HAP-1 (cell line): ENCODE measurements around the gene IQSEC2.

Experiments
- DNase-seq, 2 experiments: peaks; one replicate each; pipeline ENCODE4 v3.0.0-alpha.2; 2016 to 2020; ENCODE audit warnings: low spot score in 2 of 2
- H3K27me3 ChIP-seq: fragments of 250-450 bp; sonication (Bioruptor Pico); 2 replicates; pipeline ENCODE4 v1.5.1; 2020; ENCODE audit warnings: low read depth, mild to moderate bottlenecking, moderate library complexity
- H3K36me3 ChIP-seq: fragments of 250-450 bp; sonication (Bioruptor Pico); replicated peaks from 2 replicates; pipeline ENCODE4 v1.5.1; 2020; ENCODE audit warnings: mild to moderate bottlenecking
- H3K4me1 ChIP-seq: fragments of 250-450 bp; sonication (Bioruptor Pico); 2 replicates; pipeline ENCODE4 v1.5.1; 2020; ENCODE audit warnings: mild to moderate bottlenecking
- H3K4me3 ChIP-seq: fragments of 250-450 bp; sonication (Bioruptor Pico); 2 replicates; pipeline ENCODE4 v1.5.1; 2020; ENCODE audit warnings: mild to moderate bottlenecking, moderate library complexity
- H3K9me3 ChIP-seq: fragments of 250-450 bp; sonication (Bioruptor Pico); 2 replicates; pipeline ENCODE4 v1.5.1; 2020; ENCODE audit warnings: mild to moderate bottlenecking, moderate library complexity
- in situ Hi-C: fragments of 300-500 bp; cut with MboI; formaldehyde crosslinking; loops from 3 replicates; pipeline ENCODE4 v1.14.3; 2020; ENCODE audit warnings: low sequenced_read_pairs, inconsistent platforms, mixed read lengths

The IQSEC2 gene

DNA sequence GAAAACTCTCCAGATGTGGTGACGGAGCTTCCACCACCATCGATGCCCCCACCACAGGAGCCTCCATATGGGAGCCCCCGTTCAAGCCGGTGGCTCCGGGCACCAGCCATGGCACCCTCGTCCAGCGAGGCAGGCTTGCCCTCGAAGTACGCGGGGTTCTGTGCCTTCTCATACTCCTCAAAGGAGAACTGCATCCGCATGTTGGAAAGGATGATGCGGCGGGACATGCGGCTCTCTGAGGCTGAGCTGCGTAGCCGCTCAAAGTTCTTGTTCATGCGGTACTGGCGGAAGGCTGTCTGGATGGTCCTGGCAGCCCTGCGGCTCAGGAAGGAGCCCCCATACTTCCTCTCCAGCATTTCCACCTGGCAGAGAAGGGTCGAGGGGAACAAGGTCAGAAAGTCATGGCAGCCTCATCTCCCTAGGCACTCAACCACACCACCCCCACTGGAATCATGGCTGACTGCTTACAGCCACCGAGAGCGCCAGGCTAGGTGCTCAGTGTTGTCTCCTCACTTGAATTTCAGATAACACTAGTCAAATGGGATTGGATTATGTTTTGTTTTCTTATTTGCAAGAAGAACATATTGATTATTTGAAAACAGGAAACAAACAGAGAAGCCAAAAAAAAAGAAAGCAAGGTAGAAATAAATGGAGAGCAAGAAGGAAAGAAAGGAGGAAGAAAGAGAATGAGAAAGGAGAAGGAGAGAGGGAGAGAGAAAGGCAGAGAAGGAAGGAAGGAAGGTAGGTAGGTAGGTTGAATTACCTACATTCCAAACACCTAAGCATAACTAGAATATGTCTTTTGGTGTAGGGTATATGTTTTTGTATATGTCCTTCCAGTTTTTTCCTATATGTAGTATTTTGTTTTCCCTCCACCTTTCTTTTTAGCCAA lies 26.6 kb downstream of the IQSEC2 start:
- in situ Hi-C loops = no loop called here
- Histone ChIP-seq H3K4me3 (no peak overlapping the region), H3K27me3 (no peaks in the 10 kb centered on the region), H3K4me1 (no peaks in the 10 kb centered on the region), H3K36me3 (no peaks in the 10 kb centered on the region), H3K9me3 (no peaks in the 10 kb centered on the region)
- DNase-seq = no peak

GRCh38 chrX:53253293-53254020 lies 27.9 kb downstream of the IQSEC2 start:
- in situ Hi-C loops = no loop called here
- no peaks in the 10 kb centered on the region for H3K36me3 ChIP-seq
- no peak for DNase-seq
- no peaks in the 10 kb centered on the region for H3K9me3 ChIP-seq
- no peaks in the 10 kb centered on the region for H3K27me3 ChIP-seq
- H3K4me1 ChIP-seq = no peaks in the 10 kb centered on the region
- no peak overlapping the region for H3K4me3 ChIP-seq

GRCh38 chrX:53251307-53251706 lies 30.1 kb downstream of the IQSEC2 start:
- Histone ChIP-seq H3K27me3 (no peaks in the 10 kb centered on the region), H3K36me3 (no peaks in the 10 kb centered on the region), H3K4me1 (no peaks in the 10 kb centered on the region), H3K4me3 (no peak overlapping the region), H3K9me3 (no peaks in the 10 kb centered on the region)
- no peak for DNase-seq
- in situ Hi-C loops = no loop called here

GRCh38 chrX:53250556-53250955 lies 30.8 kb downstream of the IQSEC2 start:
- Histone ChIP-seq H3K4me1 (no peaks in the 10 kb centered on the region), H3K27me3 (no peaks in the 10 kb centered on the region), H3K9me3 (no peaks in the 10 kb centered on the region), H3K4me3 (no peak overlapping the region), H3K36me3 (no peaks in the 10 kb centered on the region)
- in situ Hi-C loops = no loop called here
- no peak for DNase-seq

GRCh38 chrX:53249408-53250042 lies 31.9 kb downstream of the IQSEC2 start:
- Histone ChIP-seq H3K4me1 (no peaks in the 10 kb centered on the region), H3K4me3 (no peak overlapping the region), H3K9me3 (no peaks in the 10 kb centered on the region), H3K36me3 (no peaks in the 10 kb centered on the region), H3K27me3 (no peaks in the 10 kb centered on the region)
- in situ Hi-C loops = no loop called here
- no peak for DNase-seq

DNA sequence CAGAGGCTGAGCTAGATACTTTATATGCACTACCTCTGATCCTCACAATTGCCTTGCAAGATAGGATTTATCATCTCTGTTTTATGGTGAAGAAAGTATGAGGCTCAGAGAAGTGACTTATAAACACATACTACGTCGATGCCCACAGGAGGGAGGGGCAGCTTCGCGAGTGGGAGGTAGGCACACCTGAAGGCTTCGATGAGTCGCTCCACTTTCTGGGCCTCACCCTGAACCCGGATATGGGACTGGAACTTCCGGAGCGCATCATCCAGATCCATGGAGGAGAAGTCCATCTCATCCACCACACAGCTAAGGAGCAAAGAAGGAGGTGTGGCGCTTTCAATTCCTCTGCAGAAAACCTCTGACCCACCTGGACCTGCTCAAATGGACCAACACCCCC lies 33.5 kb downstream of the IQSEC2 start:
- Histone ChIP-seq H3K4me1 (no peaks in the 10 kb centered on the region), H3K9me3 (no peaks in the 10 kb centered on the region), H3K36me3 (no peaks in the 10 kb centered on the region), H3K4me3 (no peak overlapping the region), H3K27me3 (no peaks in the 10 kb centered on the region)
- in situ Hi-C loops = no loop called here
- DNase-seq = no peak

DNA sequence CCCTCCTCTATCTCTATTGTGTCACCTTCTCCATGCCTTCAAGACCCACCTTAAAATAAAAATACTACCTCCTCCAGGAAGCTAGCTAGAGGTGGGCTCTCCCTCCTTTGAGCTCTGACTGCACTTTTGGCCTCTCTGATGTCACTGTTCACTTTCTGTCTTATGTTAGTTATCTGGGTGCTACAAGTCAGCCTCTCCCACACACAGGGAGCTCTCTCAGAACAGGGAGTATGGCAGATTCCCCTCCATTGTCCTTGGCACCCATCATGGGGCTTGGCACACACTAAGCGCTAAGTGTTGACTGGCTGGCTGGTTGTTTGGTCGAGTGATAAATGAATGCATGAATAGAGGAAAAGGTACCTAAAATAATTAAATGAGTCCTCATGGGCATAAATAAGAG lies 35.2 kb downstream of the IQSEC2 start:
- Histone ChIP-seq H3K4me3 (no peak overlapping the region), H3K36me3 (no peaks in the 10 kb centered on the region), H3K27me3 (no peaks in the 10 kb centered on the region), H3K4me1 (no peaks in the 10 kb centered on the region), H3K9me3 (no peaks in the 10 kb centered on the region)
- in situ Hi-C loops = no loop called here
- no peak for DNase-seq

DNA sequence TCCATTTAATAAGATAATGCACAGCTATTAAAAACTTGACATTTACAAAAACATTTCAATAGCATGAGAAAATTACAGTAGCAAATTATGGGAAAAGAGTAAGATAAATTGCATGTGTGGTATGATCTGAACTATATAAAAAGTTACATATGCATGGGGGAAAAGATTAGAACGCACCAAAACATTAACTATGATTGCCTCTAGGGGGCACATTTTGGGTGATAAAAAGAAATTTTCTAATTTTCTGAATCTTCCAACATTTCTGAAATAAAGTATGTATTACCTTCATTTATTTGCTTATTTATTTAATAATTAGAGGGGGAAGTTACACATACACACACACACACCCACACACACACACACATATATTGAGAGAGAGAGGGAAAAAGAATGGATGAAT lies 36.8 kb downstream of the IQSEC2 start:
- no peak overlapping the region for H3K4me3 ChIP-seq
- H3K27me3 ChIP-seq = no peaks in the 10 kb centered on the region
- no peaks in the 10 kb centered on the region for H3K36me3 ChIP-seq
- no peaks in the 10 kb centered on the region for H3K9me3 ChIP-seq
- no peaks in the 10 kb centered on the region for H3K4me1 ChIP-seq
- in situ Hi-C loops = no loop called here
- no peak for DNase-seq

DNA sequence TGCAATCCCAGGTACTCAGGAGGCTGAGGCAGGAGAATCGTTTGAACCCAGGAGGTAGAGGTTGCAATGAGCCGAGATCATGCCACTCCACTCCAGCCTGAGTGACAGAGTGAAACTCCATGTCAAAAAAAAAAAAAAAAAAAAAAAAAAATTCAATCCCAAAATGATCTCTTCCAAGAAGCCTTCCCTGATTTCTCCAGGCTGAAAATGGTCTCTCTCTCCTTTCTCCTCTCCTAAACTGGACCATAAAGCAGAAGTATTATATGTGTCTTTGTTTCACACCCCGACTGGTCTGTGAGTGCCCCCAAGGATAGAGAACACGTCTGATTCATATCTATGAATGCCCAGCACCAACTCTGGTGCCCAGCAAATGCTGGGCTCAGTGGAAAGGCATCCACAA lies 39.1 kb downstream of the IQSEC2 start:
- Histone ChIP-seq H3K4me1 (no peaks in the 10 kb centered on the region), H3K4me3 (no peak overlapping the region), H3K27me3 (no peaks in the 10 kb centered on the region), H3K36me3 (no peaks in the 10 kb centered on the region), H3K9me3 (no peaks in the 10 kb centered on the region)
- in situ Hi-C loops = no loop called here
- no peak for DNase-seq

- H3K4me3 ChIP-seq = no peak overlapping the region
- no peaks in the 10 kb centered on the region for H3K36me3 ChIP-seq
- DNase-seq = no peak
- H3K9me3 ChIP-seq = no peaks in the 10 kb centered on the region
- in situ Hi-C loops = no loop called here
- no peaks in the 10 kb centered on the region for H3K27me3 ChIP-seq
- no peaks in the 10 kb centered on the region for H3K4me1 ChIP-seq
Measured at GRCh38 chrX:53241558-53241957, 39.8 kb downstream of the IQSEC2 start.

DNA sequence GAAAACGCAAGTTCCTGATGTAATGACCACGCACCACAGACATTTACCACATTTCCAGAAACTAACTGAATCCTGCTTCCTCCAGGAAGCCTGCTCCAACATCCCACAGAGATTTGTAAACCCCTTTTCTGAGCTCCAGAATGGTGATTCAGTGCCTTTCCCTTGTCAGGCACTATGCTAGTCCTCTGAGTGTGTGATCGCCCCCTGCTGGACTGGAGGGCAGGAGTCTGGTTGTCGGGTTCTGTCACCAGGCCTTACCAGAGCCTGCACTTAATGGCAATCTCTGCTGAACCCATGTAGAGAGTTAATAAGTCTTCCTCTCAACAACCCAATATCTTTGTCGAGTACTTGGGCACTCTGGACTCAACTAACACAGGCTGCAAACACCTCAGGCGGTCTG lies 41.9 kb downstream of the IQSEC2 start:
- no peaks in the 10 kb centered on the region for H3K9me3 ChIP-seq
- H3K36me3 ChIP-seq = no peaks in the 10 kb centered on the region
- H3K27me3 ChIP-seq = no peaks in the 10 kb centered on the region
- peak in 1 of 2 experiments; percentile 67 for DNase-seq
- in situ Hi-C loops = no loop called here
- H3K4me1 ChIP-seq = no peaks in the 10 kb centered on the region
- no peak overlapping the region for H3K4me3 ChIP-seq

DNA sequence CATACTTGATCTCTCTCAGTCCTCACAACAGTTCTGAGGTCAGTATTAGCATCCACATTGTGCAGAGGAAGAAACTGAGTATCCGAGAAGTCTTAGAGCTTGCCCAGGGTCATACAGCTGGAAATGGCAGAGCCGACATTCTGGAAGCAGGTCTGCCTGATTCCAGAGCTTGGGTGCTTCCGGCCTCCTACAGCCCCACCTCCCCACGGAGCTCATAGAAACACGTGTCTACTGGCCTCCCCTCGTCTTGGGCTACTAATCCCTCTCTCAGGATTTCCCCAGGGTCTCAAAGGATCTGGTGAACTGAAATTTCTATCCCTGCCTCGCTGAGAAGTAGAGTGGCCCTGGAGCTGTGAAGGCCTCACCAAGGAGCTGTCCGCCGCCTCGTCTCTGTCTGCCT lies 44.3 kb downstream of the IQSEC2 start:
- no peaks in the 10 kb centered on the region for H3K4me1 ChIP-seq
- H3K4me3 ChIP-seq = no peak overlapping the region
- H3K9me3 ChIP-seq = no peaks in the 10 kb centered on the region
- in situ Hi-C loops = no loop called here
- H3K36me3 ChIP-seq = no peaks in the 10 kb centered on the region
- no peak for DNase-seq
- no peaks in the 10 kb centered on the region for H3K27me3 ChIP-seq

DNA sequence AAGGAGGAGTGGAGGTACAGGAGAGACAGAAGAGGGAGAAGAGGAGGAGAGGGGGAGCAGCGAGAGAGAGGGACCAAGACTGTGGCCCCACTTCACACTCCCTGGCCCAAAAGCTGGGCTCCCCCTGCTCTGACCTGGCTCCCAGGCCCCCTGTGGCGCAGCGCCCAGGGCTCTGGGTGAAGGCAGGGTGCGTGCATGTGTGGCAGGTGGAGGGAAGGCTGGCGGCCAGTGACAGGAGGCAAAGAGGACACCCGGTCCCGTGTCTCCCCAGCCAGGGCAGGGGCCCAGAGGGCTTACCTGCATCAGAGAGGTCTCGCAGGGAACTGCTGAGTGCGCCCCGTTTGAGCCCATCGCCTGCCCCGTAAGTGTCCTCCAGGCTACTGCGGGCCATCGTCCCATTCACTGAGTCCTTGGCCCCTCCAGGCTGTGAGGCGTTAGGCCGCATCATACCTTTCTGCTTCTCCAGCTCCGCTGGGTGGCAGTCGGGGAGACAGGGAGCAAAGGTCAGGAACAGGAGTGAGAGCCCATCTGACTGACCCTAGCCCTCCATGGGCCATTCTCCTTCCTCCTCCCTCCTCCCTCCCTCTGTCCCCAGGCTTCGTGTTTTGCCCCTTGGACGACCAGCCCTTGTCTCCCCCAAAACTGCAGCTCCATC lies 45.2 kb downstream of the IQSEC2 start:
- Histone ChIP-seq H3K4me1 (no peaks in the 10 kb centered on the region), H3K4me3 (no peak overlapping the region), H3K36me3 (no peaks in the 10 kb centered on the region), H3K27me3 (no peaks in the 10 kb centered on the region), H3K9me3 (no peaks in the 10 kb centered on the region)
- in situ Hi-C loops = no loop called here
- DNase-seq = no peak

DNA sequence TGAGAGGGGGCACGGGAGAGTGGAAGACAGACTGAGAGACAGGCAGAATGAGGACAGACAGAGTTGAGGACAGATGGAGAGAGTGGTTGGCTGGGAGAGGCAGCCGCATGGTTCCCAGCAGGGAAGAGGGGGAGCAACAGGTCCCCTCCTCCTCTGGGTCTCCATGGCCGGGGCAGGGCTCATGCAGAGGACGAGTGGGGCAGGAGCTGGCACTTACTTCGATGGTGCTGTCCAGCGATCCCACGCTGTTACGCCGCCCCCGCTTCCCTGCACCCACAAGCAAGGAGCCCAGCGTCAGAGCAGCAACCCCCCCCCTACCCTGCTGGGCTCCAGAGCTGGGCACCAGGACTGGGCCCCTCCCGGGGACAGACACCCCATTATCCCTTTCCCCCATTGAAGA lies 45.8 kb downstream of the IQSEC2 start:
- H3K4me1 ChIP-seq = no peaks in the 10 kb centered on the region
- no peak overlapping the region for H3K4me3 ChIP-seq
- H3K9me3 ChIP-seq = no peaks in the 10 kb centered on the region
- no peaks in the 10 kb centered on the region for H3K27me3 ChIP-seq
- in situ Hi-C loops = no loop called here
- no peak for DNase-seq
- no peaks in the 10 kb centered on the region for H3K36me3 ChIP-seq
